Measurements from ENCODE around the gene CNTNAP2. TPM values are rescaled to one million over a fixed set of nuclear protein-coding genes. Genes with fewer than 3 reads are reported as not detected.

The CNTNAP2 gene
- total RNA-seq, 4 donors from 2014 or later: 0.42 TPM; not detected in 3

DNA sequence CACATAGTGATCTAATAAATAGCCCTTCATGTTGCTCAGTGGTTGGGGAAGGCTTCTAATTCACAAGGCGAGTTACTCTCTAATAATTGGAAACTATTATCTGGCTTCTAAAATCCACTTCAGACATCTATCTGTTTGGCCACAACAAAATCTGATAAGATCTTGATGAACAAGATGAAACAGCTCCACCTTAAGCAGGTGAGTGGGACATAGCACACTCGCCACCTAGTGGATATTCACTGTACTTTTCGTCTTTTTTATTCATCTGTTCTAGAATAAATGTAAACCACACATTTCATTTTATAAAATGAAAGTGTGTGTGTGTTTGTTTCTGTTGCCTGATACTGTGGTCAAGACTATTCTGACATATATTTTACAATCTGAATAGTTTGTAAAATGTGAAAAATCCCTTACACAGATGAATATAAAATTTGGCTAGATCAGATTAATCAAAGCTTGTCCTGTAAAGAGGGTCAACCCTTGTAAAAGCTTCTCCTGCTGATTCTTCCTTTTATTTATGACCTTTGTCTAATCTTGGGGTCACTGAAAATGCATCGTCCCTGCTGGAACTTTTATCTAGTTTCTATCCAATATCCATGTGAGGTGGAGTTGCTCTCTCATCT lies 26.5 kb upstream of the CNTNAP2 start:
- 2 to 9% methylated on average over 4 of the region's 4 CpGs for WGBS, 2 donors
- H3K27ac ChIP-seq: no peak overlapping the region
- no peaks in the 10 kb centered on the region for H3K36me3 ChIP-seq
- H3K4me3 ChIP-seq: no peak overlapping the region
- TF ChIP-seq CTCF (IDR thresholded peaks at IDR 0.05): peak; percentile 38 to 51 (median 44)
- no peak for TF ChIP-seq POLR2A (IDR thresholded peaks at IDR 0.05)
- H3K9me3 ChIP-seq: no peaks in the 10 kb centered on the region
- H3K27me3 ChIP-seq: no peaks in the 10 kb centered on the region
- no peak for DNase-seq (ENCODE audit: low spot score in 2 of 2)
- no peaks in the 10 kb centered on the region for H3K4me1 ChIP-seq

GRCh38 chr7:146094356-146094755 lies 22.2 kb upstream of the CNTNAP2 start:
- Histone ChIP-seq H3K36me3 (no peaks in the 10 kb centered on the region), H3K4me1 (no peaks in the 10 kb centered on the region), H3K27me3 (no peaks in the 10 kb centered on the region), H3K4me3 (no peak overlapping the region), H3K9me3 (no peaks in the 10 kb centered on the region), H3K27ac (no peak overlapping the region)
- 26 to 45% methylated on average over 4 of the region's 4 CpGs for WGBS, 2 donors
- TF ChIP-seq EP300 (IDR thresholded peaks at IDR 0.05) (no peak), POLR2A (IDR thresholded peaks at IDR 0.05) (no peak), CTCF (IDR thresholded peaks at IDR 0.05) (no peak)
- DNase-seq (ENCODE audit: low spot score in 2 of 2): no peak

DNA sequence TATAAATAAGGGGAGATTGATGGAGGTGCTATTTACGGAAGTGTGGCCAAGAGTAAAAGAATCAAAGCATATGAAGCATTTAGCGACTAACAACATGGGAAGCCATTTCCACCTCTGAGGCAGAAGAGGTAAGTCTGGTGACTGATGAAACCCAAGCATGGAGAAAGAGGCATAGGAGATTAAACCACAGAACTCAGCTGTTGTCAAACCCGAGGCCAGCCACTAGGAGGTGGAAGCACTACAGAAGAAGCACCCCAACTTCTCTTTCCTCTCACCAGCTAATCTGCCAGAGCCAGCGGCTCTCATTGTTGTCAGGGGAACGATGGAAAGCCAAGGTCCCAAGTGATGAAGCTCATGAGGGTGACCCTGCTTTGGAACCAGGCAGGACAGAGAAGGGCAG lies 19.6 kb upstream of the CNTNAP2 start:
- DNase-seq (ENCODE audit: low spot score in 2 of 2): no peak
- TF ChIP-seq EP300 (IDR thresholded peaks at IDR 0.05): no peak
- TF ChIP-seq CTCF (IDR thresholded peaks at IDR 0.05): no peak
- TF ChIP-seq POLR2A (IDR thresholded peaks at IDR 0.05): no peak
- WGBS, 2 donors: 58 to 74% methylated on average over 5 of the region's 5 CpGs
- Histone ChIP-seq H3K27ac (no peak overlapping the region), H3K4me1 (no peaks in the 10 kb centered on the region), H3K4me3 (no peak overlapping the region), H3K36me3 (no peaks in the 10 kb centered on the region), H3K9me3 (no peaks in the 10 kb centered on the region), H3K27me3 (no peaks in the 10 kb centered on the region)

DNA sequence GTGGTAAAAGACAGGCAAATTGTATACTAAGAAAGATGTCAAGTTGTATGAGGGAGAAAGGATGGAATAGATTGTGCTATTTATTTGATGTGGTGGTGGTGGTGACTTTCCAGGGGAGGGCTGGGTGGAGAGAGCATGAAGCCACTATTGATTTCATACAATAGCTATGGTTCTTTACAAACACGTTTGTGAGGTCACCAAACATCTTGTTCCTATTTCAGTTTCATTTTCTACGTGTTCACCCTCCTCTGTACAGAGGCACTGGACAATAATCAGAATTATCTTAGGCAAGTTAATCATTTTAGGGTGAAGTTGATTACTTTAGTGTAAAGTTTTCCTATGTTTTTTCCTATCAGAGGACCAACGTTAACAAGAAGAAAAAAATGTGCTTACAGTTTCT lies 10.3 kb upstream of the CNTNAP2 start:
- no peaks in the 10 kb centered on the region for H3K9me3 ChIP-seq
- no peak for TF ChIP-seq POLR2A (IDR thresholded peaks at IDR 0.05)
- TF ChIP-seq CTCF (IDR thresholded peaks at IDR 0.05): no peak
- no peak for TF ChIP-seq EP300 (IDR thresholded peaks at IDR 0.05)
- no peaks in the 10 kb centered on the region for H3K36me3 ChIP-seq
- no peak for DNase-seq (ENCODE audit: low spot score in 2 of 2)
- WGBS, 2 donors: 49 to 58% methylated on average over 3 of the region's 3 CpGs
- H3K4me1 ChIP-seq: no peaks in the 10 kb centered on the region
- no peaks in the 10 kb centered on the region for H3K27me3 ChIP-seq
- no peak overlapping the region for H3K4me3 ChIP-seq
- H3K27ac ChIP-seq: no peak overlapping the region

DNA sequence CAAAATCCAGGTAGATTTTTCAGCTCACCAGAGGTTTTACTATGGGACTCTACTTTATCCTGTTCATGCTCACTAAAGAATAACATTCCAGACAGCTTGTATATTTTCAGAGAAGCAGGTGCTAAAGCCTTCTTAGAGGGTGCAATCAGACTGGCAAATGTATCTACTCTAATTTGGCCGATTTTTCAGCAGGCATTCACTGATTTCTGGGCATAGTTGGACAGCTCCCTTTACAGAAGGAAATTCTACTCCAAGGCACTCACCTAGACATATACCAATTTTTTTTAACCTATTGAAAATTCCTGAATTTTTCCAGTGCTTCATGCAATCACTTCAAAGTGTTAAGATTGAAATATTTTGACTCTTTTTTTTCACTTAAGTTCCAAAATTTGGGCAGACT lies 3.8 kb upstream of the CNTNAP2 start:
- peaks cover 0 to 23% of the 10 kb centered on the region in 2 donors for H3K27me3 ChIP-seq
- DNase-seq (ENCODE audit: low spot score in 2 of 2): no peak
- no peak overlapping the region for H3K27ac ChIP-seq
- no peak overlapping the region for H3K4me3 ChIP-seq
- WGBS, 2 donors: 62 to 64% methylated on average over 1 of the region's 1 CpG
- H3K9me3 ChIP-seq: no peaks in the 10 kb centered on the region
- H3K36me3 ChIP-seq: no peaks in the 10 kb centered on the region
- no peak for TF ChIP-seq CTCF (IDR thresholded peaks at IDR 0.05)
- peaks cover 0 to 18% (median 5%) of the 10 kb centered on the region in 4 donors for H3K4me1 ChIP-seq

Data from tibial nerve (tissue), 4 donors.